Fibroblast of skin of abdomen (primary cell): ENCODE data around the gene DCLK2.
A peak's percentile ranks its signal among the peaks of the same experiment; 100 is the strongest.

Experiments used
- DNase-seq: peaks from one replicate; pipeline ENCODE4 v3.0.0-alpha.2; 2013

Gene DCLK2

GRCh38 chr4:150211016-150211415 is 132.8 kb downstream of the DCLK2 start:
- DNase-seq: peak; percentile 13

- peak; percentile 94 for DNase-seq
Measured at GRCh38 chr4:150211799-150212445, 133.7 kb downstream of the DCLK2 start.

GRCh38 chr4:150212485-150212884 is 134.2 kb downstream of the DCLK2 start:
- no peak for DNase-seq

GRCh38 chr4:150212927-150213326 is 134.7 kb downstream of the DCLK2 start:
- DNase-seq: no peak

- DNase-seq: no peak
Measured at GRCh38 chr4:150215601-150216000, 137.4 kb downstream of the DCLK2 start.

- no peak for DNase-seq
Measured at GRCh38 chr4:150216726-150217125, 138.5 kb downstream of the DCLK2 start.

GRCh38 chr4:150217192-150217591 is 138.9 kb downstream of the DCLK2 start:
- peak; percentile 76 for DNase-seq

- DNase-seq: no peak
Measured at GRCh38 chr4:150217808-150218207, 139.6 kb downstream of the DCLK2 start.

GRCh38 chr4:150218447-150218846 is 140.2 kb downstream of the DCLK2 start:
- DNase-seq: no peak

GRCh38 chr4:150219841-150220240 is 141.6 kb downstream of the DCLK2 start:
- no peak for DNase-seq

GRCh38 chr4:150224896-150225591 is 146.8 kb downstream of the DCLK2 start:
- peak; percentile 95 for DNase-seq

GRCh38 chr4:150229520-150229919 is 151.3 kb downstream of the DCLK2 start:
- peak; percentile 93 for DNase-seq

- DNase-seq: no peak
Measured at GRCh38 chr4:150230561-150230960, 152.3 kb downstream of the DCLK2 start.

- no peak for DNase-seq
Measured at GRCh38 chr4:150231107-150231770, 153.0 kb downstream of the DCLK2 start.

- no peak for DNase-seq
Measured at GRCh38 chr4:150232029-150232428, 153.8 kb downstream of the DCLK2 start.

GRCh38 chr4:150234246-150234645 is 156.0 kb downstream of the DCLK2 start:
- no peak for DNase-seq

GRCh38 chr4:150235317-150235716 is 157.1 kb downstream of the DCLK2 start:
- DNase-seq: no peak

- peak; percentile 92 for DNase-seq
Measured at GRCh38 chr4:150235808-150236271, 157.6 kb downstream of the DCLK2 start.

- peak; percentile 80 for DNase-seq
Measured at GRCh38 chr4:150236626-150237025, 158.4 kb downstream of the DCLK2 start.

GRCh38 chr4:150237110-150237872 is 159.0 kb downstream of the DCLK2 start:
- DNase-seq: peak; percentile 96

- no peak for DNase-seq
Measured at GRCh38 chr4:150238591-150238990, 160.3 kb downstream of the DCLK2 start.

GRCh38 chr4:150240011-150240410 is 161.8 kb downstream of the DCLK2 start:
- DNase-seq: no peak
